GM12873 (cell line): Measurements from ENCODE around the gene EPHA6.

Source experiments
- CTCF ChIP-seq: IDR thresholded peaks from 2 replicates; pipeline ENCODE4 v1.5.1; 2012; ENCODE audit warnings: low read depth, mild to moderate bottlenecking, moderate library complexity, low read length, control low read depth; ENCODE audit not compliant: insufficient read depth; ENCODE audit errors: missing control alignments

The EPHA6 gene

GRCh38 chr3:97089621-97090020 lies 275.2 kb downstream of the EPHA6 start:
- no peak for TF ChIP-seq CTCF

GRCh38 chr3:97102641-97103040 lies 288.2 kb downstream of the EPHA6 start:
- no peak for TF ChIP-seq CTCF

DNA sequence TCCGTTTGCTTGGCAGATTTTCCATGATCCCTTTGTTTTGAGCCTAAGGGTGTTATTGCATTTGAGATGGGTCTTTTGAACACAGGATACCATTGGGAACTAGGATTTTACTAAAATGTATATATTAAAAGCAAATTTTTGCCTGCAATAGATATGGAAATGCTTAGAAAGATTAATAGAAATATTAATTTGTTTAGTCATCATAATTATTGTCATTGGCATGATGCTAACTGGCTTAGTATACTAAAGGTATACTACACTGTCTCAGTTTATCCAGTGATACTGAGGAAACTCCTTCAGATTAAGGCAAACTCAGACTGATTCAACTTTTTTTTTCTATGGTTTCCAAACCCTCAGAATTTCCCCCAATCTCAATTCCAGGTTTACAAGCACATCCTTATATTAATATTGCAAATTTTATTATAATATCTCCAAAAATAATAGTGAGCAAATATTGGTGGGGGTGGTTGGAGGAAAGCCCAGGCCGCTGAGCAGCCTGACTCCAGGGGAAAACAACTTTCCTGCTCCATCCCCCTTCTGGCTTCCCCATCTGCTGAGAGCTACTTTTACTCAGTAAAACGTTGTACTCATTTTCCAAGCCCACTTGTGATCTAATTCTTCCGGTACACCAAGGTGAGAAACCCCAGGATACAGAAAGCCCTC lies 291.7 kb downstream of the EPHA6 start:
- no peak for TF ChIP-seq CTCF

- TF ChIP-seq CTCF: no peak
These were observed 292.2 kb downstream of the EPHA6 start for GRCh38 chr3:97106652-97106989.

DNA sequence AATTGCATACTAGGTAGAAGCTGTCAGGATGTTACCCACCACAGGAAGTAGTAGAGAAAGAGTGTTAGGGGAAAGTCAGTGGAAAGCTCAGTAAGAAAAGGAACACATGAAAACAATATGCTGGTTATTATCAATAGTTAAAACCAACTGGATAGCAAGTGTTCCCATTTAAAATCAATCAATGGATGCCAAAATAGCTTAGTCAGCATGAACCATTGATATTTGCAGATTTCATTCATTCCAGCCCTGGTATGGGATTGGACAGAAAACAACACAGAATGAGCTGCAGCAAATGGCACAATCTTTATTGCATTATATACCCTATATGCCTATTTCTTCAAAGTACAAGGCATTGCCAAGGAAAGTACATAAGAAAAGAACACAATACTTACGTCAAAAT lies 293.7 kb downstream of the EPHA6 start:
- TF ChIP-seq CTCF: no peak

GRCh38 chr3:97111244-97111643 lies 296.9 kb downstream of the EPHA6 start:
- TF ChIP-seq CTCF: no peak

- no peak for TF ChIP-seq CTCF
These were observed 307.0 kb downstream of the EPHA6 start for GRCh38 chr3:97121386-97121785.

DNA sequence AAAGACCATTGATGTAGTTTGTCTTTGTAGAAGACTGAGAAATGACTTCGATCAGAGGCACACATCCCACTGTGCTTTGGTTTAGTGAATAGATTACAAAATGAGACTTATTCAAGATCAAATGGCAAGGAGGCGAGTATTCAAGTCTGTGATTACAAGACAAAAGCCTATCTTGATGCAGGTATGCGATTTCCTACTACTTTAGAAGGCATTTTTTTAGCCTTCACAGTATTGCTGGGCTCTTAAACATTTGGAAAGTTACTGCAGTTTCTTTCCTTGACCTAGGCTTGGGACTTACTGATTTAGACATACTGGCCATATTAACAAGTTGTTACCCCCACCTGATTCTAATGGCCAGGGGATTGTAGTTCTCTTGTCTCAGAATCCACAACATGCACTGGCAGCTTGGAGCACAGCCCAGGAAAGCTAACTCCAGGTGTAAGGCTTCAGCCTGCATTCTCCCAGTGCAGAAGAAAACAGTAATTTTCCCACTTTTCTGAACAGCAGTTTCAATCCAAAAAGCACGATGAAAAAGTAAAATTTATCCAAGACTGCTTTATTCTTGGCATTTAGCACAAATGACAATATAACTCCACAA lies 311.6 kb downstream of the EPHA6 start:
- no peak for TF ChIP-seq CTCF
